ENCODE data around the gene CETN3.

DNA sequence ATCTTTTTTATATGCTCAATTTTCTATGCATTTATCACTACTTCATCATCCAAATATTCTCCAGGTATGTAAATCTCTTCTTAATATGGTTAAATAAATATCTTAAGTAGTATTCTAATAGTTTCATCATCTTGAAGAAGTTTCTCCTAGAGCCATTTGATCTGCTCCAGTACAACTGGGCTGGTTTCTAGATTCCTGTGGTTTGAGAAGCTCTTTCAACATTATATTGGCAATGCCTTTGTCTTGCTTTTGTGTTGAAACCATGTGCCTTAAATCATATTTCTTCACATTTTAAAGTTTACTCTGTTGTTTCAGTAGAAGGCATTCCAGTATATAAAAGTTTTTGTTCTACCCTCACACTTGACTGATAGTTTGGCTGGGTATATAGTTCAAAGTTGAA, 37.4 kb upstream of the CETN3 start:
- TF ChIP-seq POLR2A (IDR thresholded peaks at IDR 0.05) = no peak
- TF ChIP-seq, protein P1, sequence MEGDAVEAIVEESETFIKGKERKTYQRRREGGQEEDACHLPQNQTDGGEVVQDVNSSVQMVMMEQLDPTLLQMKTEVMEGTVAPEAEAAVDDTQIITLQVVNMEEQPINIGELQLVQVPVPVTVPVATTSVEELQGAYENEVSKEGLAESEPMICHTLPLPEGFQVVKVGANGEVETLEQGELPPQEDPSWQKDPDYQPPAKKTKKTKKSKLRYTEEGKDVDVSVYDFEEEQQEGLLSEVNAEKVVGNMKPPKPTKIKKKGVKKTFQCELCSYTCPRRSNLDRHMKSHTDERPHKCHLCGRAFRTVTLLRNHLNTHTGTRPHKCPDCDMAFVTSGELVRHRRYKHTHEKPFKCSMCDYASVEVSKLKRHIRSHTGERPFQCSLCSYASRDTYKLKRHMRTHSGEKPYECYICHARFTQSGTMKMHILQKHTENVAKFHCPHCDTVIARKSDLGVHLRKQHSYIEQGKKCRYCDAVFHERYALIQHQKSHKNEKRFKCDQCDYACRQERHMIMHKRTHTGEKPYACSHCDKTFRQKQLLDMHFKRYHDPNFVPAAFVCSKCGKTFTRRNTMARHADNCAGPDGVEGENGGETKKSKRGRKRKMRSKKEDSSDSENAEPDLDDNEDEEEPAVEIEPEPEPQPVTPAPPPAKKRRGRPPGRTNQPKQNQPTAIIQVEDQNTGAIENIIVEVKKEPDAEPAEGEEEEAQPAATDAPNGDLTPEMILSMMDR (IDR thresholded peaks at IDR 0.05) = no peak
- TF ChIP-seq EP300 (IDR thresholded peaks at IDR 0.05) = no peak
